T-helper 2 cell (primary cell): ENCODE results near the gene METTL15.
"Not testable (repeated sequence)": the region's sequence is repeated elsewhere in the genome, so short reads cannot be mapped to it uniquely, and the experiment has no call there.

ENCODE experiments used
- DNase-seq, 5 experiments: peaks; one replicate each; pipeline versions ENCODE4 v3.0.0 to v3.0.0-alpha.2; 2012 to 2022

Gene METTL15

GRCh38 chr11:28110108-28110820 is 2.1 kb downstream of the METTL15 start:
- peak; percentile 11 to 76 (median 25) for DNase-seq

DNA sequence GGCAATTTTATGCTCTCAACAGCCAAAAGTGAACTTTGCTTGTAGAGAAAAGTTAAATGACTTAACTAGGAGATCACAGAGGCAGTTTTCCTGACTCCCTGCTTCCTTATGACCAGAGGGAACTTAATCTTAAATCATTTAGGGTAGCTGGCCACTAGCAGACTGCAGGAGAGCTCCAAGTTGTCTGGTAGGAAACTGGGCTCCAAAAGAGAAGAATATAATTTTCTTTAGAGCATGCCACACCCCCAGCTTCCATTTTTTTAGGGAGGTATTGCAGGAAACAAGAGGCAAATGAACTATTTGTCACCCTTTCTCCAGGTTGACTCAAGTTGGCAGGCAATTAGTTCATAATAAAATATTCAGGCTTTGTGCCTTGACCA is 2.6 kb downstream of the METTL15 start:
- DNase-seq, result peak in 1 of 5 experiments; percentile 9

GRCh38 chr11:28114116-28114515 is 5.9 kb downstream of the METTL15 start:
- no peak for DNase-seq

GRCh38 chr11:28114731-28115130 is 6.5 kb downstream of the METTL15 start:
- no peak for DNase-seq

DNA sequence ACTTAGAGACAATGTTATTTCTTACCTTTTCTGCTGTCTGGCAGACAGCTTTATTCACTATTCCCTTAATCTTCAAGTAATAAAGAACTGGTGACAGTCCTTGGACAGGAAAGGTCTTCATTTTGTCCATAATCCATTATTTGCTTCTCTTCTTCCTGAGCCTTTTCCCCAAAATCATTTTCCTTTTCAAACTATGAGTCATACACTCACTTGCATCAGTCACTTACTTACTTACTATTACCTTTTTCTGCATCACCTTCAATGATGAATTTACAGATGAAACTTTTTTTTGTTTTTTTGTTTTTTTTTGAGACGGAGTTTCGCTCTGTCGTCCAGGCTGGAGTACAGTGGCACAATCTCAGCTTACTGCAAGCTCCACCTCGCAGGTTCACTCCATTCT is 9.5 kb downstream of the METTL15 start:
- DNase-seq, result no peak

- DNase-seq, result no peak
Measured at GRCh38 chr11:28123151-28123581, 15.0 kb downstream of the METTL15 start.

DNA sequence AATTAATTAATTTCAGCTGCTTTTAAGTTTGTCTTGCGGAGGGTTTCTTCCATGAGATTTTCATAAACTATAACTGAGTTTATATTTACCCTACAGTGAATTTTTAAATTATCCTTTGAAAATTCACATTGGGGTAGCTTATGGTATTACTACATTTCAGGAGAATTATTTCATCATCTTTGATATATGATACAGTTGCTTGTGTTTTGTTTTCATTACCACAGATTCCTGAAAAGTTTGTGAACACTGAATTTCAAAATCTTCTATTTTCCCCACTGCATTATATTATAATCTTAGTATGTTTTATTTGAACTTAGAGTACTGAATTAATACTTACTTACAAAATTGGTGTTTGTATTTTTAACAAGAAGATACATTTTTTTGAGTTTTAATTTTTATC is 24.4 kb downstream of the METTL15 start:
- DNase-seq, result no peak

DNA sequence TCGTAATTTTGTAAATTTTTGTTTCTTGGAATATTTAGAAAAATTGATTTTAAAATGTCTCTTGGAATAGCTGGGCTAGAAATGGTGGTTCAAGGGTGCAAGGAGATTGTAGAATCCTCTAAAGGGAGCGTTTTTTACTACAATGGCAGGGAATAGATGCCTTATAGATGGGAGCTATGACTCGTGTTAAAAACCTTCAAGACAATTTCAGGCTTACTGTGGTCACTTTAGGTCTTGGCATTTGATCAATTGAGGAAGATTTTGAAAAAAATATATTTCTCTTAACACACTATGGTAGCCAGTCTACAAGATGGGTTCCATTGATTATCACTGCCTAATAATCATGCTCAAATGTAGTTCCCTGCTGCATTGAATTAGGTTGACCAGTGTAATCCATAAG is 25.0 kb downstream of the METTL15 start:
- no peak for DNase-seq

DNA sequence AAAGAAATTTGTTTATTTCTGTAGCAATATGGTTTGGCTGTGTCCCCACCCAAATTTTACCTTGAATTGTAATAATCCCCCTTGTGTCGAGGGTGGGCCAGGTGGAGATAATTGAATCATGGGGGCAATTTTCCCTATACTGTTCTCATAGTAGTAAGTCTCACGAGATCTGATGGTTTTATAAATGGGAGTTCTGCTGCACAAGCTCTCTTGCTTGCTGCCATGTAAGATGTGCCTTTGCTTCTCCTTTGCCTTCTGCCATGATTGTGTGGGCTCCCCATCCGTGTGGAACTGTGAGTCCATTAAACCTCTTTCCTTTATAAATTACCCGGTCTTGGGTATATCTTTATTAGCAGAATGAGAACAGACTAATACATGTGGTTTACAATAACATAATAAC is 28.0 kb downstream of the METTL15 start:
- not testable (repeated sequence) for DNase-seq

- DNase-seq, result no peak
Measured at GRCh38 chr11:28137366-28137765, 29.2 kb downstream of the METTL15 start.

DNA sequence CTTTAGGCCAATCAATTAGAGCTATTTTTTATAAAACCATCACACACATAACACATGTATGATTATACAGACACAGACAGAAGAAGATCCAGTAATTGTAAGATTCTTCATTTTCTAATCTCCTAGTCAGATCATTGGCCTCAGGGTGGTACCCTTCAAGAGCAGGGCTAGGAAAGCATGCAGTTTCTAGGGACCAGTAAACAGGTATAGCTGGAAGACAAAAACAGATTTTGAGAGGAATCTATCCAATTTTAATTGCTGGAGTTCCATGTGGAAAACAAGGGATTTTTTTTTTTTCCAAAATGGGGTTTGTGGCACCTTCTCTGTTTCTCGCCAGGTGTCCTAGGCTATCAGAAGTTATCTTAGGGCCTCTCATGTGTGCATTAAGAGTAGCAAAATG is 29.6 kb downstream of the METTL15 start:
- DNase-seq, result no peak

- no peak for DNase-seq
Measured at GRCh38 chr11:28139841-28140415, 31.7 kb downstream of the METTL15 start.

- no peak for DNase-seq
Measured at GRCh38 chr11:28140689-28141455, 32.7 kb downstream of the METTL15 start.

GRCh38 chr11:28142724-28143123 is 34.5 kb downstream of the METTL15 start:
- no peak for DNase-seq

DNA sequence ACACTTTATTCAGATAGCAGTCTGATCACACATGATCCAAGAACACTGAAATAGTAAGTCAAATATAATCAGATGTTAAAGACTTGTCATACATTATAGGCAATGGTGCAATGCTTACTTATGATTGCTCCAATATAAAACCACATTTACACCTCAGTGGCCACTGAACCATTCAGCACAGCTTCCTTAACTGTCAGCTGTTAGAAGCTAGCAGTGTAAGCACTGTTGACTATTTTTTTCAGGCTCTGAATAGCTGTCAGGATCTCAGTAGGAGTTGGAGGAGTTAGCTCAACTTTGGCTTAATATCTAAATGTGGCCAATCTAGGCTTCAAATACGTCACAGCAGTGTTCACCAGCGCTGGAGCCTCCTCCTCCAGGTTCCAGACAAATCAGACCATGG is 36.6 kb downstream of the METTL15 start:
- no peak for DNase-seq

DNA sequence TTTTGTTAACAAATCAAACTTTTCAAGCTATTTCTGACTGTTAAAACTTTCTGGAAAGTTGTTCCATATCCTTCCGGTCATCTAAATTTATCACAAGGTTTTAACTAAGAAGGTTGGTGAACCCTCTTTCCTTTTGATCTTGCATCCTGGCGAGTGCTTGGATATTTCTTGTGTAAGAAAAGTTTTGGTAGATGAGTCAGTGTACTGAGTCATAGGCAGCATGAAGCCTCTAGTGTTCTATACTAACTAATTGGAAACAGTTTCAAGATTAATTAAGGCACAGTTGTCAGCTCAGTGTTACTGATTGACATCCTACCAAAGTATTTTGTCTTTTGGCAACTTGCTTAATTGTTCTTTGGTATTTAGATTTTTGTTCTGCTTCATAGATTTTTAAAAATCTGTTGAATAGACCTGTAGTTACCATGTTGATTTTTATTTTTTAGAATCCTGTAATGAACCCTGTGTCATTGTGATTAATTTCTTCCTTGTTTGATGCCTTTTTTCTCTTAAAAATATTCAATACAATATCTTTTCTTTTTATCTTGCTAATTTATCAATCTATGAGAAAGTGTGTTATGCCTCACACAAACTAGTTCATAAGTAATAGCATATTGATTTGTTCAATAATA is 38.0 kb downstream of the METTL15 start:
- DNase-seq, result no peak

DNA sequence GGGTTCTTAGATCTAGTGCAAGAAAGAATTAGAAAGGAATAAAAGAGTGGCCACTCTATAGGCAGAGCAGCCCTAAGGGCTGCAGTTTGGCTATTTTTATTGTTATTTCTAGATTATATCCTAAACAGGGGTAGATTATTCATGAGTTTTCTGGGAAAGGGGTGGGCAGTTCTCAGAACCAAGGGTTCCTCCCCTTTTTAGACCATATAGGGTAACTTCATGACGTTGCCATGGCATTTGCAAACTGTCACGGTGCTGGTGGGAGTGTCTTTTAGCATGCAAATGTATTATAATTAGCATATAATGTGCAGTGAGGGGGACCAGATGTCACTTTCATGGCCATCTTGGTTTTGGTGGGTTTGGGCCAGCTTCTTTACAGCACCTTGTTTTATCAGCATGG is 44.6 kb downstream of the METTL15 start:
- DNase-seq, result no peak

DNA sequence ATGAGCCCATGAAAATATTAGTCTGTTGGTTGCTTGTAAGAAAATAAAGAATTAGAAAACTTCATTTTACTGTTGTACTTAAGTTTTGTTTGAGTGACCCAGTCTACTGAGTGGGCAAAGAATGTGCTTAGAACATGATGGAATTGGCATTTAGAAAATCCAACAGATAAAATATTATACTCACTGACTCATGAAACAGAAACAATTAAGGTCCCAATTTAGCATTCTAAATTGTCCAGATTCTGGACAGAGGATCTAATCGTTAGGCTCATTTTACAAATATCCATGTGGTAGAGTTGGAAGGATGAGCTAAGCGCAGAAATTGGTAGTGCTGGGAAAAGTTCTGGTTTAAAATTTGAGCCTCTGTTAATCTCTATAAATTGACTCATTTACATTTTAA is 45.4 kb downstream of the METTL15 start:
- DNase-seq, result no peak

GRCh38 chr11:28168718-28169117 is 60.5 kb downstream of the METTL15 start:
- DNase-seq, result no peak

DNA sequence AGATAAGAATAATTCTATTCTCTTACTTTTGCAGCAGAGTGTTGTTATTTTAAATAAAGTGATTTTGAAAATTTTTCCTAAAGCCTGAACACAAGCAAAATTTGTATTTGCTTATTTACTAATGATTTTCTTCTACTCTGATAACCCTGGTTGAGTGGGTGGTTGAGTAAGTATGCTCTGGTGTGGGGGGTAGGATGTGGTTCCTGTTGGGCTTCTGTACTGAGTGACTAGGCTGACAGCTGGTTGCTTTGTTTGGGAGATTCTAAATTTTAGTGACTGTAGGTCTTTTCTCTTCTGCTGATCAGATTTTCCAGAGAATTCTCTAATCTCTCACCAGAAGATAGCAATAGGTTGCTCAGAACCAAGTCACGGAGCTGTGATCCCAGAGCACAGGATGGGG is 61.6 kb downstream of the METTL15 start:
- DNase-seq, result peak in 1 of 5 experiments; percentile 2

- DNase-seq, result no peak
Measured at GRCh38 chr11:28170759-28171158, 62.6 kb downstream of the METTL15 start.

DNA sequence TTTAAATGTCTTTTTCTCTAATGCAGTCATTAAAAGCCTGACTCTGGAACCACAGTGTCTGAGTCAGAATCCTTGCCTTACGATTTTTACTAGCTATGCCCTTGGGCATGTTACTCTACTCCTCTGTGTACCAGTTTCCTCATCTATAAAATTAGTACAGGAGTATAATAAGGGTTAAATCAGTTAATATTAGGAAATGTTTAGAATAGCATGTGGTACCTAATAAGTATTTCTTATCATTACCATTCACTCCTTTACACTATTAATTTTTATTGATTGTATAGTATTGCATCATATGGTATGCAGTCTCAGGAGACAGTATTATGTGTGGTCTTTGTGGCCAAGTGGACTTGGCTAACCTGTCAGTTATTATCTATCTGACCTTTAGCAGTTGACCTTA is 68.2 kb downstream of the METTL15 start:
- DNase-seq, result no peak

DNA sequence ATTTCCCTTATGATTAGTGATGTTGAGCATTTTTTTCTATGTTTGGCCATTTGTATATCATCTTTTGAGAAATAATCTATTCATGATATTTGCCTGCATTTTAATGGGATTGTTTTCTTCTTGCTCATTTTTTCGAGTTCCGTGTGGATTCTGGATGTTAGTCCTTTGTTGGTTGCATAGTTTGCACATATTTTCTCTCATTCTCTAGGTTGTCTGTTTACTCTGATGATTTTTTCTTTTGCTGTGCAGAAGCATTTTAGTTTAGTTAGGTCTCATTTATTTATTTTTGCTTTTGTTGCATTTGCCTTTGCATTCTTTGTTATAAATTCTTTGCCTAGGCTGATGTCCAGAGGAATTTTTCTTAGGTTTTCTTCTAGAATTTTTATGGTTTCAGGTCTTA is 87.3 kb downstream of the METTL15 start:
- DNase-seq, result no peak

GRCh38 chr11:28209906-28210305 is 101.7 kb downstream of the METTL15 start:
- no peak for DNase-seq
